CD1c-positive myeloid dendritic cell (primary cell): ENCODE data around the gene RASGRF2.

Source experiments
- DNase-seq: peaks from one replicate; pipeline ENCODE4 v3.0.0-alpha.2; 2016; ENCODE audit errors: extremely low spot score

Gene RASGRF2

DNA sequence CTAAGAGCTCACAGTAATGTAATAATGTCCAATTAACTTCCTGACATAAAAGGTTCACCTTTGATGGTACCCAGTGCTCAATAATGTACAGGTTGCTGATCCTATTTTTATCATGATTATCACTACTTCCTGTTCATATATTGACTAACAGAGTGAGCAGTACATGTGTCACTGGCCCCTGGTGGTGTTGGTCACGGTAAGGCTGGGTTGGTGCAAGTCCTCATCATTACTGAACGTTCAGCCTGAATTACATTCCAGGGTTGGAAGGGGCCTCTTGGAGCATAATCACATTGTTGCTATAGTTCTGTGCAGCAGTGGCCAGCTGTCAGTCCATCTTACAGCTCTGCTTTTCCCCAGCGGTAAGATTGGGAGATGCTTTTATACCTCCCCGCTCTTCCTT lies 248.7 kb downstream of the RASGRF2 start:
- DNase-seq = no peak

DNA sequence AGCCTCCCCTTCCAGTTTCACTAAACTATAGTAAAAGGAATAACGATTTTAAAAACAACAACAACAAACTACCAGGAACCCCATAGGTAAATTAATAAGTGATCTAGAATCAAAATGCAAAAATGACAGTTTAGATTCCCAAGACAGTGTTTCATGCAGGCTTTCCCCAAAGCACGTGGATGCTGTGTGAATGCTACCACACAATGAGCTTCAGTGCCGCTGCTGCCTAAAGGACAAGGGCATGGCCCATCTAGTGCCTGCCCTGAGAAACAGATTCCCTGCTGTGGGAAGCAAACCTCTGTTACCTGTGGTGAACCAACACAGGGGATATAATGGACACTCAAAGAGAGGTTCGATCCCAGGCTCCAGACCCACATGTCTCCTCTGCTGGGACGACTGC lies 249.2 kb downstream of the RASGRF2 start:
- DNase-seq = no peak

DNA sequence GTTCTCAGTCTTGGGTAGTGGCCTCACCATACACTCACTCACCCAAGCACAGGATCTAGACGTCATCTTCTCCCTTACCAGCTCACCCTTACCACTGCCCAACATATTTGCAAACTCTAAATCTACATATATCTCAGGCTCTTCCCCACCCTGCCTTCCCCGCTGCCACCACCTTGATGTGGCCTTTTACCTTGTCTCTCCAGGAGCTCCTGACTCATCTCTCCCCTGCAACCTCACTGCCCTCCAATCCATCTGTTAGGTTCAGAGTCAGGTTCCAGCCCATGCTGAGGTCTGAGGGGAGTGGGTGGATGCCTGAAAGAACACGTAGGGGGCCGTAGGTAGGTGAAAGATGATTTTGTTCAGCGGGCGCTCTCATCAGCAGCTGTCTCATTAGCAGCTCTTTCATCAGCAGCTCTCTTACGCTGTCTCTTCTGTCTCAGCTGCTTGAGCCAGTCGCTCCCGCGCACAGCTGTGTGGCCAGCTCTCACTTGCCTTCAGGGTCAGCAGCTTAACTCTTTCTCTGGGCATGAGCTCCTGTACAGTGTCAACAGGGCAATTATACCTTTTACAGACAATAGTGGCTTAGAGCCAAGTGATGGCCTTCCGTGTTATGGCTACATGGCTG lies 249.8 kb downstream of the RASGRF2 start:
- no peak for DNase-seq

DNA sequence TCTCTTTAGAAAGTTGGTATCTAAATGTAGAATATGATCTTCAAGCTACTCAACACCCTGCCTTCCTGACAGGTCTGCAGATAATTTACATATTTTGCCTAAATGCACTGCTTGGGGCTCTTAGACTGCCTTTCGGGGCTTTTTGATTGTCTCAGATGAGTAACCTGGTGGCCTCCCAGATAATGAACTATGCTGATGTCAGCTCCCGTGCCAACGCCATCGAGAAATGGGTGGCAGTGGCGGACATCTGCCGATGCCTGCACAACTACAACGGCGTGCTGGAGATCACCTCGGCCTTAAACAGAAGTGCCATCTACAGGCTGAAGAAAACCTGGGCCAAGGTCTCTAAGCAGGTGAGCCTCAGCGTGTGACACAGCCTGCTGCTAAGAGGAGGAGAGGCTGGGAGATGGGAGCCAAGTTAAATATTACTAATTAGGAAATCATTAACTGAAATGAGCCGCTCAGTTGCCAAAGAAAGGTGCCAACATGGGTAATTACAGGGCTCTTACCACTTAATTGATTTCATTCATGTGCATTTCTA lies 252.1 kb downstream of the RASGRF2 start:
- no peak for DNase-seq

DNA sequence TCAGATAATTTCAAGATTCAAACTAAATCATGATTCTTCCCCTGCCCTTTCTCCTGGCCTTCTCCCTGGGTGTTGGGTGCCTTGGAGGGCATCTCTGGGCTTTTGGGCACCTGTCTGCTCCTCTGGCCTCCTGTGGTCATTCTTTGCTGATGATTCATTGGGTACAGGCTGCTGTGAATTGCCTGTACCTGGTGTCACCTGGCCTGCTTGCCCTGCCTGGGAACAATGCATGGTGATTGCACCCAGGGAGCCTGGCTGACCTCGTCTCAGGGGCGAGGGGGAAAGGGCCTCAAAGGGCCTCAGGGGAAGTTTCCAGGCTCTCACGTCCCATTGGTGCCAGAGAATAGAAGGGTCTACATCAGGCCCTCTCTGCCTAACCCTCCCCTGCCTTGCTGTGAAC lies 252.9 kb downstream of the RASGRF2 start:
- DNase-seq = no peak

DNA sequence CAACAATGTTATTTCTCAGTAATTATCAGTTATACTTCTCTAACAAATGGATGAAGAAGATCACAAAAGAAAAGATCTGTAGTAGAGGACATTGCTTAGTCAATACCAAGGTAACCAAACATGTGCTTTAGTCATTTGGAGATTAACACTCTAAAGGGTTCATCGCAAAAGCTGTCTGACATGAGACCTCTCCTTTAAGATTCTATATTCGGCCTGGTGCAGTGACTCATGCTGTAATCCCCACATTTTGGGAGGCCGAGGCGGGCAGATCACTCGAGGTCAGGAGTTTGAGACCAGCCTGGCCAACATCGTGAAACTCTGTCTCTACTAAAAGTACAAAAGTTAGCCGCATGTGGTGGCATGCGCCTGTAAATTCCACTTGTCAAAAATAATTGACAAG lies 254.7 kb downstream of the RASGRF2 start:
- no peak for DNase-seq

DNA sequence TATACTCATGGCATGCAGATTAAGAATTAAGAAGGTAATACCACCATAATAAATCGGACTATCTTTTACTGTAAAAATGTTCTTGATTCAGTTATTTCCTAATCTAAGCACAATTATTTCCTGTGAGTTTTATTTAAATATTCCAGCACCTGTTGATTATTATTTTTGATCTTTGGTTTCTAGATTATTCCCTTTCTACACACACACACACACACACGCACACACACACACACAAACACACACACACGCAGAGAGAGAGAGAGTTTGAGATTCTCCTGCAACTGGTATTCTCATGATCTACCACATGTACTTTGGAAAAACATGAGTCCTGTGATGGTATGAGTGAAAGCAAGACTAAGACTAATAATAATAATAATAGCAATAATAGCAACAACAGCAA lies 256.0 kb downstream of the RASGRF2 start:
- no peak for DNase-seq

DNA sequence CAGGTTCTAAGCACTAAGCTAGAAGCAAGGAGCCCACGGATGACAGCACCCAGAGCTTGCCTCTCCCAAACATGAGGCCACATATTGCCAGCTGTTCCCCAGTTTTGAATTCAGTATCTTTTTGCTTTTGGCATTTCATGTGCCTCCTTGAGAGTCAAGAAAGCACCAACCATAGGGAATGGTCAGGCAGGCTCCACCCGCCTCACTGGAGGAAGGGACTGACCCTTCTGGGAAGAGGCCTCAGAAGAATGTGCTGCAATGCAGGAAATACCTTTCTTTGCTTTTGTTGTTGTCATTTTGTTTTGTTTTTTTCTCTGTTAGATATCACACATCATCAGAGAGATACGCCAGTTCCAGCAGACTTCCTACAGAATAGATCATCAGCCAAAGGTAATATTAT lies 259.2 kb downstream of the RASGRF2 start:
- DNase-seq = no peak

DNA sequence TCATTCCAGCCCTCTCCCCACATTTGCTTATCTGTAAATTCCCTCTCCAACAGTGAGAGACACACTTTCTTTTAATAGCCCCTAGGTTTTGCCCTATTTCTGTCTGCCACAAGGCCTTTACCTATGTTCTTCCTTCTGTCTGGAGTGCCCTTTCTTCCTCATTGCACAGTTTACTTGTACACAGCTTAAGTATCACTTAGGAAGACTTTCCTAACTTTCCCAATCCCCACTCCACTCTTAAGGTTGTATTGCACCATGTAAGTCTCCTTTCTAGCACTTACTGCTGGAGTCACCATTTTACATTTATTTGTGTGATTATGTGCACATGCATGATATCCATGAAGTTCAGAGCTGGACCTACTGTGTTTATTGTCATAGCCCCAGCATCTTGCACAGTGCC lies 262.1 kb downstream of the RASGRF2 start:
- no peak for DNase-seq

DNA sequence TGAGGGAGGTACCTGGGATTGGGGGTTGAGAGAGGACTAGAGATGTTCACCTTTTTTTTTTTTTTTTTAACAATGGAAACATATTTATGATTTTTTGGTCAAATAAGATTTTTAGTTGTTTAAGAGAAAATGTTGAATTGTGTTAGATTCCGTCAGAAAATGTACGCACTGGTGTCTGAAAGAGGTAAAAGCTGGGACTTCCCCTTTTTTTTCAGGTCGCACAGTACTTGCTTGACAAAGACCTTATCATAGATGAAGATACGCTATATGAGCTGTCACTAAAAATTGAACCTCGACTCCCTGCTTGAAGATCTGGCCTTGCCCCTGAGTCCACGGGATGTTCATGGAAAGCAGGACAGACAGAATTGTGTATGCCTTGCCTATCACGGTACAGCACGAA lies 265.3 kb downstream of the RASGRF2 start:
- DNase-seq = no peak

DNA sequence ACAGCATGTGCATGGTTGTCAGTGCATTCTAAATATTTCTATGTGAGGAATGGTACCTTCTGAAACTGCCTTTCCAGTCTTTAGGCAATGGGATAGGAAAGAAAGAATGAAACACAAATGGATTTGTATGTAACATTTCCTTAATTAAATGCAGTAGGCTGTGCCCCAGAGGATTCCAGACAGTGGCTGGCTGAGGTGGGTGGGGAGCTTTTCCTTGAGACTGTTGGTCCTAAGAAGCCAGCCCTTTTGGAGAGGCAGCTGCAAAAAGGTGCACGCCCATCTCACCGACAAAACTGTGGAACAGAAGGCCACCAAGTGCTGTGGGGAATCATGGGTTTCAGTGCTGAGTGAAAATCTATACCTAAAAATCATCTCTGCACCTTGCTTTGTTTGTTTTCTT lies 266.1 kb downstream of the RASGRF2 start:
- DNase-seq = no peak

DNA sequence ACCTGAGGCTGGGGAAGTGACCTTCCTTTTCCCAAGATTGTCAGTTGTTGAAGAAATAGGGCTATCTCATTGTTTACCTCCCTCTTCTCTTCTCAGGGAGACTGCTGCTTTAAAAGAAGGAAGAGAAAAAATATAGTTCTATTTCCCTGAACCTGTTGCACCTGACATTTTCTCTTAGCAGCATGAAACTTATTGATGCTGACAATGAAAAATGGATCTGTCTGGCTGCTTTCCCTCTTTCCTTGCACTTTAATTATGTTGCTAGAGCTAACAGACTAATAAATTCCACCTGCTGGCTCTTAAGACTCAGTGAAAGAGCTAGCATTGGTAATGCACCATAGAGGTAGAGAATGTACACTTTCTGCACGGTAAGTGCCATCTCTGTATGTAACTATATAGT lies 266.8 kb downstream of the RASGRF2 start:
- no peak for DNase-seq

DNA sequence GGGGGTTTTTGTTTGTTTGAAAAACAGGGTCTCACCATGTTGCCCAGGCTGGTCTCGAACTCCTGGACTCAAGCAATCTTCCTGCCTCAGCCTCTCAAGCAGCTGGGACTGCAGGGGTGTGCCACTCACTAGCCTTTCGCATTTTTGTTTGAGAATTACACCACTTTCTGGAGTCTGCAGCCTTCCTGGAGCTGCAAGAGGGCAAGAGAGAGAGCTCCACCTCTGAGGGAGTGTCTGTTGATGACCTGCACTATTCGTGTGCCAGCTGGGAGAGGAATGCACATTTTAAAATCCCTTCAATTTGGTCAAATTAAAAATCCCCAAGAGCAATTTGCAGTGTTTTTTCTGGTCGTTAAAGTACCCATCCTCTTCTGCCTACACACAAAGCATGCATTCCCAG lies 267.9 kb downstream of the RASGRF2 start:
- no peak for DNase-seq

DNA sequence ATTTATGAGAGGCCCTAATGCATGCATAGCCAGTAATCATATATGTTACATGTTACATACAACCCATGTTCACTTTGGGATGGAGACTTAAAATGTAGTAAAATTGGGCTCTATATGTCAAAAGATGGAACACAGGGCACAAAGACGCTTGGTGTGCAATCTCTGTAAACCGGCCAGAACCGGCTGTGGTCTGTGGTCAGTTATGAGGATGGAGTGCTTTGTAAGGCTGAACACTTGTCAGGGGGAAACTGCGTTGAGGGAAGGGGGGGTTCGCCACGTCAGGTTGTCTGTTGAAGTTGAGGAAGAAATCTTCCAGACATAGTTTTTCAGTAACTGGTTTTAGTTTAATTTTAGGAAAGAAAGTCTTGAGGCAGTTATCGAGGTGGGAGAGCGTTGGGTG lies 270.3 kb downstream of the RASGRF2 start:
- DNase-seq = no peak

DNA sequence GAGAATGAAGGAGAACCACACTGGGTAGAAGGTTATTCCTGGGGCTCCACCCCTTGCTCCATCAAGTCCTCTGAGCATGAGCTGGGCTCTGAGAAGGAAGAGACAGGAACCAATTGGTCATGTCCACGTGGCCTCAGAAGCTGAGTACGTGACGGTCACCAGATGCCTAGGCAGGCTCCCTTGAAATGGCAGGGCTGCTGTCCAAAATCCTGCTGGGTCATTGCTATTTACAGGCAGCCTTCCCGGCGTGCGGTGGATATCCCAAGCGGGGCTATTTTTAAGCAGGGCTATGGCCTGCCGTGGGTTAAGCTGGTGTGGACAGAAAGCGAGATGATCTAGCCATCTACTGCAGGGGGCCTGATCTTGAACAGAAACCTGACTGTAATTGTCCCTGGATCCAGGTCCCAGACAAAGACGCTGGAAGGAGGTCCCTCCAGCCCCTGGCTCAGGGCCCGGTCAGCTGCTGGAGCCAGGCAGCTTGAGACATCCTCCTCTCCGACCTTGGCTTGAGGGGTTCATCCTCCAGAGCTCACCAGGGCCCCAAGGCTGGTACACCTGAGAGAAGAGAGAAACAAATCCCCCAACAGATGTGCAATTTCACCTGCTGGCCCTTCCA lies 272.4 kb downstream of the RASGRF2 start:
- no peak for DNase-seq

DNA sequence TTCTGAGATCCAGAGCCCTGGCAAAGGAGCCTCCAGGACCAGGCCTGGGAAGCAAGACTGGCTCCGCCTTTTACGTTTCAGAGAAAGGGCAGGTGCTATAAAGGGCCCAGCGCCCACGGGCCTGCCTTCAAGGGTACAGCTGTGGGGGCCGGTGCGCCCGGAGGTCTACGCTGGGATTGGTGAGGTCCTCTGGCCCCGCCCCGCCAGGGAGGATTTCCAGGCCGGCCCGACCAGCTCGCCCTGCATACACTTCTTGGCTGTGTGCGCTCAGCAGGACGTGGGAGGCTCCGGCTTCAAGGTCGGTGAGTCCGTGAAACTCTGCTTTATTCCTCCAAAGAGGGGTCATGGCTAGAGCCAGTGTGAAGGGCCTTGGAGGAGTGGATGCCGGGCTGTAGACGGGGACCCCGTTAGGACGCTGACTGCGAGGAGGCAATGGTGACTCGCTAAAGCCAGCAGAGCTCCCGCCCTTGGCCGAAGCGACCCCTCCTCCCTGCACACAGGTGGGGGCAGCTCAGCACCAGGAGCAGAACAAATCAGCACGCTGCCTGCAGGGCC lies 273.0 kb downstream of the RASGRF2 start, which contains the start of gene CKMT2:
CKMT2 (plus strand) TSS at position 243 of the 555 bp plus-strand sequence. CDS start 17,811 bp downstream, outside the sequence.
- no peak for DNase-seq

DNA sequence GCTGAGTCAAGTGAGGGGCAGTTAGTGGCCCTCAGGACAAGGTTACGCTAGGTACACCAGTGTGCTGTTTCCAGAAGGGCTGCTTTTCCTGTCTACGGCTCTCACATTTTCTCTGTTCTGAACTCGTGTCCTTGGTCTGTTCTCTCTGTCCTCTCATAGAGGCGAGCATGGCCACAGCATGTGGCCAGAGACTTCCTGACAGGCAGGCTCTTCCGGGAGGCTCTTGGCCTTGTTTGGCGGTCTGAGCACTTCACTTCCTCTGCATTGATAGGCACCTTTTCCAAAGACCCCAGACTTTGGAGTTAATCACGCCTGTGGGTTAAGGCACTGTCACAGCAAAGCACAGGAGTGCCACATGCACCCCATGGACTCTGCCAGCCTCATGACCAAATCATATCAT lies 274.1 kb downstream of the RASGRF2 start:
- no peak for DNase-seq

DNA sequence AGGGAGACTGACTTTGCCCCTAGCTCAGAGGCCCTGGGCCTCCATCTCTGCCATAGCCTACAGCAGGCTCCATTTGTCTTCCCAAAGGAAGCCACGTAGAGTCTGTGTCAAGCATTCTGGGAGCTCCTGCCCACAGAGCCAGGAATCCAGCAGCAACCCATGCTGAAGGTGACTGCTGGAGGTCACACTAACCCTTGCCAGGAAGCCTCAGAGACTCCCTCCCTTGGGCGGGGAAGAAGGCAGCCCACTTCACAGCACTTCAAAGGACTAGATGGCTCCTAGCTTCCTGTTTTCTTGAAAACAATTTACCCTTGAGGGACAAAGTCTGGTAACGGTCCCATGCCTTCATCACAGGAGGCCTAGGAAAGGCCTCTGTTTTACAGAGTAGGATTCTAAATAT lies 274.6 kb downstream of the RASGRF2 start:
- no peak for DNase-seq

DNA sequence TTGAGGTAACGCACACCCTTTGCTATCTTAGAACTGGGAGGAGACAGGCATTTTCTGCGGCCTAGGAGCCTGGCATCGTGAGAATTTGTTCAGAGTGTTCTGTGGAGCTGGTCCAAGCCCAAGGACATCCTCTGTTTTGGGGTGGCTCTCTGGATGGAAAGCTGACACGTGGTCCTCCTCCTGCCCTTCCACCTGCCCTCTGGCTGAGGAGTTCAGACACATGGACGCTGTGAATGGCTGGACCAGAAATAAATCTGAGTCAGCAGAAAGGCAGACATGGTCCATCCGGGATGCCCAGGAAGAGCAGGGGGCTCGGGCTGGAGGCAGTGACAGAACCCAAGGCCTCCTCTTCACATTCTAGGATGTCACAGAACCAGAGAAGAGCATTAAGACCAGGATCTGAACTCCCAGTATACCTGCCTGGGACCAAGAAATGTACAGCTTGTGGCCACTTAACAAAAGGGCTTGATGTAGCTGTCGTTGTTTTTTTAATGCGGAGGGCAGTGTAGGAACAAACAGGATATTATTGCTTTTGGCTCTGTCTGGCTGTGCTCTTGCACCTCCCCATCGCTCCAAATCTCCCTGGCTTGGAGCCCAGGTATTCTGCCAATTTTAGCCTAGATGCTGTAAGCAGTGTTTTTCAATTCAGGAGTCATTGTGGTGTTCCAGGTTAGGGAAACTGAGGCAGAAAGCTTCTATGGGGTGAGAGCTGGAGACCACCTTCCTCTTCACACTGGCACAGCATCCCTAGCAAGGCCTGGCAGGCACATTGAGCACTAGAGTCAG lies 275.3 kb downstream of the RASGRF2 start:
- no peak for DNase-seq

DNA sequence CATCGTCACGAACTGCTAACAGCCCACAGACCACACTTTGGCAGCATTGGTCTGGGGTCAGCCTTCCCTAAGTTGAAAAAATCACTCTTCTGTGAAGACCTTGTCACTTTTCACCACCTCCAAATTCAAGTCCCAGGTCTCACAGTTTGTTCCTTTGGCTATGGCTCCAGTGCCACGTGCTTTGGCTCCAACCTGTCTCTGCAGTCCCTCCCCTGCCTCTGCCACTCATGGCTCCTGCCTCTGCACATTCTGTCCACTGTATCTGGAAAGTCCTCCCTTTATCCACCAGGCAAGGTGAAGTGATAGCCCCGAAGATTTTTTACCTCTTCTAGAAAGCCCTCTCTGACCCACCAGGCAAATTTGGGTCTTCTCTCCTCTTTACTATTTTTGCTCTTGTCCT lies 278.3 kb downstream of the RASGRF2 start:
- no peak for DNase-seq

DNA sequence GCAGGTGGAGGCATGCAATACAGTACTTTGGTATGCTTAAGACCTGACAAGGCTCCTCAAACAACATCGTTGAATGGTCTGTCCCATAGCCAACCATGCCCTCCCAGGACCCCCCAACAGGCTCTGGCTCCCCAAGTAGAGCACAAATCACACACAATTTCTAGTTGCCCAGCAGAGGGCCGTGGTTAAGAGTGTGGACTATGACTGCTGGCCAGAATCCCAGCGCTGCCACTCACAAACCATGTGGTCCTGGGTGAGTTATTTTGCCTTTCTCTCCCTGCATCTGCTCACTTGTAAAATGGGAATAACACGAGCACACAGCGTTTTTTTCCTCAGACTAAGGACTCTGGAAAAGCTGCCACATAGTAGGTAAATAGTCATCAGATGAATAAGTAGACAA lies 279.4 kb downstream of the RASGRF2 start:
- DNase-seq = no peak

DNA sequence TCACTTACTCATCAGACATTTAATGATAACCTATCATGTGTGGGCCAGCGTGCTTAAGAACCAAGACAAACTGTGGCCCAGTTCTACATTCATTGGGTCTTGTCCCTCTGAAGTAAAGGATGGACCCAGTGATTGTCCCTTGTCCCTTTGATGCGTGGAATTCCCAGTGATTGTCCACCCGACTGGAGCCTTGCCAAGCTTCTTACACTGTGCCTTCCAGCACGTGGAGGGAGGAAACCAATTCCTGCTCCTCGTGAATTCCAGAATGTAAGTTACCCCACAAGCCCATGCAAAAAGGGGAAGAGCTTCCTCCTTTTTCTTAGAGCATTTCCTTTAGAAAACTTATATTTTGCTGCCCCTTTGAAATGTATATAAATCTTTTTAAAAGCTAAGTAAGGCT lies 280.8 kb downstream of the RASGRF2 start:
- no peak for DNase-seq
